ENCODE data around the gene KNTC1.
"Not testable (repeated sequence)": the region's sequence is repeated elsewhere in the genome, so short reads cannot be mapped to it uniquely, and the experiment has no call there.

Gene KNTC1

DNA sequence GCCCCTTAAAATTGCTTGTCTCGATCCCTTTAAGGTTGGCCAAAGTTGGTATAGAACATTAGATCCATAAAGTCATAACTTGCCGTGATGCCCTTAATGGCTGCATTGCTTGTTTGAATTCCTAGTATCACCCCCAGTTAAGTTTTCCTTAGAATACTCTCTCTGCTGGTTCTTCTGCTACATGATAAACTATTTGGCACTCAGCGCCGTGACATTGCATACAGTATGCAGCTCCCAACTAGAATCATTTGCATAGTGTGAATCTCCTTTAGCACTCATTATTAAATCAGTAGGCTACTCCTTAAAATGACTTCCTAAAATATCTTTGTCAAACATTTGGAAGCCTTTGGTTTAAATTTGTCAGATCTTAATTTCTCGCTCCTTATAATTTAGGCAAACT, 42.2 kb downstream of the KNTC1 start:
- DNase-seq, result no peak

DNA sequence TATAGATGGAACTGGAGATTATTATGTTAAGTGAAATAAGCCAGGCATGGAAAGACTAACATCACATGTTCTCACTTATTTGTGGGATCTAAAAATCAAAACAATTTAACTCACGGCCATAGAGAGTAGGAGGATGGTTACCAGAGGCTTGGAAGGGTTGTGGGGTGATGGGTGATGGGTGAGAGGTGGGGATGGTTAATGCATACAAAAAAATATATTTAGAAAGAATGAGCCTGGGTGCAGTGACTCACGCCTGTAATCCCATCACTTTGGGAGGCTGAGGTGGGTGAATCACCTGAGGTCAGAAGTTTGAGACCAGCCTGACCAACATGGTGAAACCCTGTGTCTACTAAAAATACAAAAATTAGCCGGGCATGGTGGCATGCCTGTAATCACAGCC, 43.0 kb downstream of the KNTC1 start:
- not testable (repeated sequence) for DNase-seq

DNA sequence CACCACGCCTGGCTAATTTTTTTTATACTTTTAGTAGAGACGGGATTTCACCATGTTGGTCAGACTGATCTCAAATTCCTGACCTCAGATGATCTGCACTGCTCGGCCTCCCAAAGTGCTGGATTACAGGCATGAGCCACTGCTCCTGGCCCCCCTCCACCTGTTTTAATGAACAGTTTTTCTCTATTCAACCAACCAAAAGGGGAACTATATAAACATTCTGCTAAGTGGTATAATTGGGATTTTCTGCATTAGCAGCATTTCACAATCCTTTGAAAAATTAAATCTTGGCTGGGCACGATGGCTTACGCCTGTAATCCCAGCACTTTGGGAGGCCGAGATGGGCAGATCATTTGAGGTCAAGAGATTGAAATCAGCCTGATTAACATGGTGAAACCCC, 44.8 kb downstream of the KNTC1 start:
- DNase-seq, result no peak

DNA sequence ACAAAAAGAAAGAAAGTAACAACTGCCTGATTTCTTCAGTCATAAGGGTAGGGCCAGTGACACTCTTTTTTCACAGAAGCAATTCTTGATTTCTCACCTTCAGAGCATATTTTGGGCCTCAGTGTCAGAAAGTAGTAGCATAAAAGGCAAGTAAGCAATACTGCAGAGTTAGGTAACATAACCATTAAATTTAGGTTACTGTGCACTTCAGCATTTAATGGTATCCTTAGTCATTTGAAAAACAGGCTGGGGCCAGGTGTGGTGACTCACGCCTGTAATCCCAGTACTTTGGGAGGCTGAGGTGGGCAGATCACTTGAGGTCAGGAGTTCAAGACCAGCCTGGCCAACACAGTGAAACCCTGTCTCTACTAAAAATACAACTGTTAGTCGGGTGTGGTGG, 56.2 kb downstream of the KNTC1 start:
- DNase-seq, result not testable (repeated sequence)

DNA sequence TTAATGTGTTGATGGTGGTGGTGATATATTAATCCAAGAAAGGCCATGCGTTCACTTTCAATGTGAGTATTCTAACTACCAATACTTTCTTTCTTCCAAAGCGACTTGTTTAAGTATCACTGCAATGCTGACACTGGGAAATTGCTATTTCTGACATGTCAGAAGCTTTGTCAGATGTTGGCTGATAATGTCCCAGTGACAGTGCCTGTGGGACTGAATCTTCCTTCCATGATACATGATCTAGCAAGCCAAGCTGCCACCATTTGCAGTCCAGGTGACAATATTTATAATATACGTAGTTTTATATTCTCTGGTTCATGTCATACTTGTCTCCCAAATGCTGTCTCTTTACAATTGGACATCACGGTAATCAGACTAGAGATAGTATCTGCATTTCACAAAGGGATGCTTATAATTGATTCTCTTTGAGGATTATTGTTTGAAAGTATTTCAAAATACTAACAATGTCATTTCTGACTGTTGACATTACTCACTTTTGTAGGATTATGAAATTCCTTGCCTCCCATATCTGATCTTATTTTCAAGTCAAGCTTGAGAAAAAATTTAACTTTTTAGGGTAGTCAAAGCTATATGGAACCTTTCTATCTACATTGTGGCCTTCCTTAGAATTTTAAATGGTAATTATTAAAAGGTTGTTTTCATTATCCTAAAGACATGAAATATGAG, 57.3 kb downstream of the KNTC1 start:
- no peak for DNase-seq

DNA sequence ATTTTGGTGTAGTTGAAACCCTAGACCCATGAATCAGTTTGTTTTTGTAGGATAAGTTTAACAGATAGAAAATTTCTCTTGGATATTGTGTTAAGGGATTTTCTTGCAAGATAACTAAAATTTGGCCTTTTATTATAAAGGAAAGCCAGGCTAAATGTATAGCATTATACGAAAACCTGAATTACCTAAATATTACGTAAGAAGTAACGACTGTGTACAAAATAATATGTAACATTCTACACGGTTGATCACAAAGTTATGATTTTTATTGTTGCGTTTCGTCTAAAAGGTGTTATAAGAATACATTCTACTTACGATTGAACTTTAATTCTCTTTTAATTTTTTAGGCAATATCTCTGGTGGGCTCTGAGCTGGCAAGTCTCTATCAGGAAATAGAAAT, 63.9 kb downstream of the KNTC1 start:
- no peak for DNase-seq

DNA sequence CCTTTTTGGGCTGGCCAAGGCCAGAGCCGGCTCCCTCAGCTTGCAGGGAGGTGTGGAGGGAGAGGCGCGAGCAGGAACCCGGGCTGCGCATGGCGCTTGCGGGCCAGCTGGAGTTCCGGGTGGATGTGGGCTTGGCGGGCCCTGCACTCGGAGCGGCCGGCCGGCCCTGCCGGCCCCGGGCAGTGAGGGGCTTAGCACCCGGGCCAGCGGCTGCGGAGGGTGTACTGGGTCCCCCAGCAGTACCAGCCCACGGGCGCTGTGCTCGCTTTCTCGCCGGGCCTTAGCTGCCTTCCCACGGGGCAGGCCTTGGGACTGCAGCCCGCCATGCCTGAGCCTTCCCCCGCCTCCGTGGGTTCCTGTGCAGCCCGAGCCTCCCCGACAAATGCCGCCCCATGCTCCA, 64.9 kb downstream of the KNTC1 start:
- not testable (repeated sequence) for DNase-seq

DNA sequence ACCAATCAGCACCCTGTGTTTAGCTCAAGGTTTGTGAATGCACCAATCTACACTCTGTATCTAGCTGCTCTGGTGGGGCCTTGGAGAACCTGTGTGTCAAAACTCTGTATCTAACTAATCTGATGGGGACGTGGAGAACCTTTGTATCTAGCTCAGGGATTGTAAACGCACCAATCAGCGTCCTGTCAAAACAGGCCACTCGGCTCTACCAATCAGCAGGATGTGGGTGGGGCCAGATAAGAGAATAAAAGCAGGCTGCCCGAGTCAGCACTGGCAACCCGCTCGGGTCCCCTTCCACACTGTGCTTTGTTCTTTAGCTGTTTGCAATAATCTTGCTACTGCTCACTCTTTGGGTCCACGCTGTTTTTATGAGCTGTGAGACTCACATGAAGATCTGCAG, 65.5 kb downstream of the KNTC1 start:
- DNase-seq, result not testable (repeated sequence)

GRCh38 chr12:122593910-122594309, 66.9 kb downstream of the KNTC1 start:
- no peak for DNase-seq

- DNase-seq, result no peak
Observed at GRCh38 chr12:122596838-122597237, 69.8 kb downstream of the KNTC1 start.

- DNase-seq, result no peak
Observed at GRCh38 chr12:122602456-122602855, 75.4 kb downstream of the KNTC1 start.

GRCh38 chr12:122604993-122605392, 77.9 kb downstream of the KNTC1 start:
- no peak for DNase-seq

DNA sequence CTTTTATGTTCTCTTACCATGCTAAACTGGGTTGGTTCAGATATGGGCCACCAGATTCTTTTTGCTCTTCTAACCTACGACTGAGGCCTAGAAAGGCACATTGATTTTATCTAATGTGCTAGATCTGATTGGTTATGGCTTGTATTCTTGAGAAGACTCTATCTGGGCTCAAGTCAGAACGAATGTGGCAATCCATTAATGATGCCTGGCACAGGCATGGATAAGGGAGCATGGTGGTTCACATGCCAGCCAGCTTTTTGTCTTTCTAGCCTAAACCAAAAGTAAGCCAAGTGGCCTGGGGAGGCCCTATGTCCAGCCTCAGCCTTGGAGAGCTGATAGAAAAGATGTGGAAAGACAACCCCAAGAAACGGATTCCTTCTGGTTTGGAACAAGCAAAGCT, 82.7 kb downstream of the KNTC1 start:
- no peak for DNase-seq

DNA sequence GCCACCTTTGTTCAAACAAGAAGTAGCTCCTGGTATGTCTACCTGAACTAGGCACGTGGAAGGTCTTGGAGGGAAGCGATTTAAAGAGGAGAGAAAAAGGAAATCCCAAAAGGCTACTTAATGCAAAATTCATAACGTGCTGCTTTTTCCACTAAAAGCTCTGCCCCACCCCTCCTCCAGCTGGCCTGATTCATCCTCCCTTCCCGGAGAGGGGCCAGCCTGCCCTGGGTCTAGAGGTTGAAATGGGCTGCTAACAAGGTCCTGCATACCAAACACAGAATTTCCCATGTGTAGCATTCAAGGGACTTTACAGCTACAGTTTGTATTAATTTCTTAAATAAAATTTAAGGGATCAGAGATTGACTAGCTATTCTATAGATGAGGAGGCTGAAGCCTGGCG, 83.2 kb downstream of the KNTC1 start:
- no peak for DNase-seq

DNA sequence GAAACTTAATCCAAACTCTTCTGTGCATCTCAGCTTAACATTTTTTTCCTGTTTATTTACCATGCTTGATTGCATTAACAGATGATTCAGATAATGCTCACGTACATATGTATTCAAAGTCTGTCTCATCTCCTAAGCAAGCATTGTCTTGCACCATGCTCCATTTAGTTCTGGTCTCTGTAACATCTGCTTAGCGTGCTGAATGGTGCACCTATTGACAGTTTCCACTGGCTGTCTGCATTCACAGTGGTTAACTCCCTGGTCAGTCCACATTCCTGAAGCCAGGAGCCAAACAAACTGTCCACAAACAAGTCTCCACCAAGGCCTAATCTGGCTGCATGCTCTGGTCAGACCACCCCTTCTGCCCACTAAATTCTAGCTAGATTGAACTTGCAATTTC, 83.9 kb downstream of the KNTC1 start:
- DNase-seq, result no peak

DNA sequence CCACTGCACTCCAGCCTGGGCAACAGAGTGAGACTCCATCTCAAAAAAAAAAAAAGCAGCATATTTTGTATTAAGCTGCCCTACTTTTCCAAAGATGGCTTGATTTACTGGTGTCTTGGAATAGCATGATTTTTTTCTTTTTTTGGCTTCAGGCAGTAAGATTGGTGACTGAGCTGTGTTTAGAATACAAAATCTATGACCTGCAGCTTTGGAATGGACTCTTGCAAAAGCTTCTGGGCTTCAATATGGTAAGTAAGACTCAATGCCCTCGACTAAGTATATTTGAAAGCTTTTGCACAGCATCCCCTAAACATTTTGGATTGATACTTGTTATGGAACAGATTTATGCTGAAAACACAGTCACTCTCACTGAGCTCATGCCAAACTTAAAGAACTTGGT, 87.8 kb downstream of the KNTC1 start:
- no peak for DNase-seq

- DNase-seq, result no peak
Observed at GRCh38 chr12:122615780-122616179, 88.7 kb downstream of the KNTC1 start.

- DNase-seq, result no peak
Observed at GRCh38 chr12:122635471-122635870, 108.4 kb downstream of the KNTC1 start.

DNA sequence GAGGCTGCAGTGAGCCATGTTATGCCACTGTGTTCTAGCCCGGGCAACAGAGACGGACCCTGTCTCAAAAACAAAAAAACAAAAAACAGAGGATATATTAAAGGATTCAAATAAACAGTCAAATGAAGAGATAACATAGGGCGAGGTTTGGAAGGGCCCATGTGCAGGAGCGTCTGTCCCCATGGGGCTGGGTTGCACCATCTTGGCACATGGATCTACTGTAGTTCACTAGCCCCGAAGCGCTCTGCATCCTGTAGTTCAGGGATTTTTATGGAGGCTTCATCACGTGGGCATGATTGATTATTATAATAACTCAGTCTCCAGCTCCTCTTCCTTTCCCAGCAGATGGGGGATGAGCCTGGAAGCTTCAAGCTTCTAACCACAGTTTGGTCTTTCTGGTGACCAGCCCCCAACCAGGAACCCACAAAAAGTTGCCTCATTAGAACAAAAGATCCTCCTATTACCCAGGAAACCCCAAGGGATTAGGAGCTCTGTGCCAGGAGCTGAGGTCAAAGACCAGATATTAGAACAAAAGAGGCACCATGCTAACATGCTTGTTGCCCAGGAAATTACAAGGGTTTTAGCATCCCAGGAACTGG, 116.3 kb downstream of the KNTC1 start:
- DNase-seq, result no peak

DNA sequence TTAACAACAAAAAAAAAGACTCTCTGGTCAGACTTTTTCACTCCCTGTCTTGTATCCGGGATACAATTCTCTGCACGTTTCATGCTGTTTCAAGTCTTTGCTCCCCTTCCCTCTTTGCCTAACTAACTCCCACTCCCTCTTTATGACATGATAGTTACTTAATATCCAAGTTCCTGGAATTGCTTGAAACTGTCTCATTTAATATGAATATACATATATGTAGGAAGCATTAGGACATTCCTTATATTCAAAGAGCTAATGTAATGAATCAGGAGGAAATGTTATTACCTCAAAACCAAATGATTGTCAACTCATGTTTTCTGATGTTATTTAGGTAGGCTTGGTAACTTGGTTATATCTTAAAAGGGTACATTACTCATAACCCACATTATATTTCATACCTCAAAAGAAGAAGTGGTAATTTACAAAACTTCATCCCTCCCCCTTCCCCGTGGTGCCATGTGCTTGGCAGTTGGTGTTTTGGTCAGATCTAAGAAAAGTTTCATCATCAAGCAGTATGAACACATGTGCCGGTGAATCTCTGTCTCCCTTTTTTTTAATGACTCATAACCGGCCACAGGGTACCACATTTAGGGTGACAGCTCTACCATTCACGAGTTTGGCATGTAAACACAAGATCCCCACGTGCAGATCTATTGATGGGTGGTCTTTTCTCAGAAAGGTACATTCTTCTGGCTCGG, 119.6 kb downstream of the KNTC1 start:
- DNase-seq, result peak; percentile 92 to 98

GRCh38 chr12:122651520-122652224, 124.6 kb downstream of the KNTC1 start:
- no peak for DNase-seq

- not testable (repeated sequence) for DNase-seq
Observed at GRCh38 chr12:122653291-122653690, 126.2 kb downstream of the KNTC1 start.

GRCh38 chr12:122656298-122656697, 129.2 kb downstream of the KNTC1 start:
- DNase-seq, result no peak

- DNase-seq, result peak; percentile 44 to 48
Observed at GRCh38 chr12:122659579-122659978, 132.5 kb downstream of the KNTC1 start.
